Central memory CD8-positive, alpha-beta T cell (primary cell): ENCODE data around the gene ZGLP1.

ENCODE experiments used
- ATAC-seq: fragments of 150-1000 bp; cut with Tn5 transposase; replicated peaks from 2 replicates; pipeline ENCODE4 v1.10.0; 2022; ENCODE audit warnings: mild to moderate bottlenecking, moderate FRiP score, moderate number of reproducible peaks; ENCODE audit not compliant: poor library complexity, severe bottlenecking; ENCODE audit errors: extremely low read depth
- DNase-seq, 2 donors: peaks; one replicate each; pipeline ENCODE4 v3.0.0; 2021; ENCODE audit warnings: low spot score in 2 of 2
- H3K27ac Mint-ChIP-seq: one replicate; pipeline ENCODE4 v1.8.0; 2022; ENCODE audit warnings: low read depth, mild to moderate bottlenecking, moderate library complexity, mixed read lengths
- H3K27me3 Mint-ChIP-seq: one replicate; pipeline ENCODE4 v1.8.0; 2022; ENCODE audit warnings: mixed read lengths
- H3K36me3 Mint-ChIP-seq: one replicate; pipeline ENCODE4 v1.8.0; 2022; ENCODE audit warnings: mild to moderate bottlenecking, moderate library complexity, mixed read lengths; ENCODE audit not compliant: insufficient read depth
- H3K4me1 Mint-ChIP-seq: one replicate; pipeline ENCODE4 v1.8.0; 2022; ENCODE audit warnings: mixed read lengths
- H3K4me3 Mint-ChIP-seq: one replicate; pipeline ENCODE4 v1.8.0; 2022; ENCODE audit warnings: mild to moderate bottlenecking, moderate library complexity, mixed read lengths
- H3K9me3 Mint-ChIP-seq: one replicate; pipeline ENCODE4 v1.8.0; 2022; ENCODE audit warnings: mixed read lengths

ZGLP1 gene

DNA sequence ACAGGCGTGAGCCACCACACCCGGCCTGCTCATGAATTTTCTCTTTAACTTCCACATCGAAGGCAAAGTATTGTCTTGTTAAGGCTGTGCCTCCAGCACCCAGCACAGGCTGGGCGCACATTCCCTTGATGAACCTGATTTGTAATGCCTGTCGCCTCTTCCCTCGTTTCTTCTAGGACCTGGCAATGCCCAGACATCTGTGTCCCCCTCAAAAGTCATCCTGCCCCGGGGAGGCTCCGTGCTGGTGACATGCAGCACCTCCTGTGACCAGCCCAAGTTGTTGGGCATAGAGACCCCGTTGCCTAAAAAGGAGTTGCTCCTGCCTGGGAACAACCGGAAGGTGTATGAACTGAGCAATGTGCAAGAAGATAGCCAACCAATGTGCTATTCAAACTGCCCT, 35.0 kb downstream of the ZGLP1 start:
- Mint-ChIP-seq H3K4me3 (no peak overlapping the region), H3K9me3 (no peaks in the 10 kb centered on the region), H3K36me3 (peaks cover 34% of the 10 kb centered on the region), H3K27ac (no peak overlapping the region), H3K4me1 (peaks cover 45% of the 10 kb centered on the region), H3K27me3 (no peaks in the 10 kb centered on the region)
- no peak for ATAC-seq
- no peak for DNase-seq

DNA sequence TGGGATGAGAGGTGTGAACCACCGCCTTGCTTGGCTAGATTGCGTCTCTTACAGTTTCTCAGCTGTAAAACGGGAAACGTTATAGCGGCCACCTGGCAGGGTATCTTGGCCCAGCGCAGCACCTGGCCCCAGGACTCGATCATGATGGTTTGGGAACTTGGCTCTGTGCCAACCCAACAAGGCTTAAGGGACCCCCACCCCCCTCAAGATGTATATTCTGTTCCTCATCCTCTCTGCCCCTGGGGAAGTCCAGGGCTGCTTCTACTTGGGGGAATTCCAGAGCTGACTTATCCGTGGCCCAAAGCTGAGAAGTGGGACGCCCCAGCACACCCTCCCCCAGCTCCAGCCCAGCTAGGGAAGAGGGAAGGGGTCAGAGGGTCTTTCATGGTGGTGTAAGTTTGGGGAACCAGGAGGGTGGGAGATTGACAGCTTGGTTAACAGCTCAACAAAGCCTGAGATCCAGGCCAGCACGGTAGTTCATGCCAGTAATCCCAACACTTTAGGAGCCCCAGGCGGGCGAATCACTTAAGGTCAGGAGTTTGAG, 38.0 kb downstream of the ZGLP1 start:
- peaks cover 43% of the 10 kb centered on the region for H3K4me1 Mint-ChIP-seq
- H3K36me3 Mint-ChIP-seq: peaks cover 20% of the 10 kb centered on the region
- no peak for DNase-seq
- H3K4me3 Mint-ChIP-seq: peak overlapping the region; percentile 83
- H3K27ac Mint-ChIP-seq: peak overlapping the region; percentile 94
- H3K27me3 Mint-ChIP-seq: no peaks in the 10 kb centered on the region
- ATAC-seq: peak; percentile 15
- no peaks in the 10 kb centered on the region for H3K9me3 Mint-ChIP-seq

- ATAC-seq: peak; percentile 60
- peak within 1 kb of the TSS; percentile 83 for H3K4me3 Mint-ChIP-seq
Measured at GRCh38 chr19:10270616-10271394, 38.8 kb downstream of the ZGLP1 start, which contains the start of gene ICAM1. Gene ICAM1, plus strand, starts transcription at chr19:10271120. Its CDS starts 40 bp downstream, at chr19:10271160.

DNA sequence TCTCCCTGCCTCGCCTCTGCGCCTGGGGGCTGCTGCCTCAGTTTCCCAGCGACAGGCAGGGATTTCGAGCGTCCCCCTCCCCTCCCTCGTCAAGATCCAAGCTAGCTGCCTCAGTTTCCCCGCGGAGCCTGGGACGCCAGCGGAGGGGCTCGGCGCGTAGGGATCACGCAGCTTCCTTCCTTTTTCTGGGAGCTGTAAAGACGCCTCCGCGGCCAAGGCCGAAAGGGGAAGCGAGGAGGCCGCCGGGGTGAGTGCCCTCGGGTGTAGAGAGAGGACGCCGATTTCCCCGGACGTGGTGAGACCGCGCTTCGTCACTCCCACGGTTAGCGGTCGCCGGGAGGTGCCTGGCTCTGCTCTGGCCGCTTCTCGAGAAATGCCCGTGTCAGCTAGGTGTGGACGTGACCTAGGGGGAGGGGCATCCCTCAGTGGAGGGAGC, 39.4 kb downstream of the ZGLP1 start:
- Mint-ChIP-seq H3K36me3 (peaks cover 17% of the 10 kb centered on the region), H3K9me3 (no peaks in the 10 kb centered on the region), H3K27ac (peak overlapping the region; percentile 94), H3K27me3 (no peaks in the 10 kb centered on the region), H3K4me1 (peaks cover 43% of the 10 kb centered on the region), H3K4me3 (peak overlapping the region; percentile 83)
- ATAC-seq (peak; percentile 69), DNase-seq (peak; percentile 70 to 74)

More at GRCh38 chr19:10270616-10271394, 38.8 kb downstream of the ZGLP1 start, which contains the start of gene ICAM1:
- no peaks in the 10 kb centered on the region for H3K27me3 Mint-ChIP-seq
- H3K27ac Mint-ChIP-seq: peak within 1 kb of the TSS; percentile 94
- peaks cover 17% of the 10 kb centered on the region for H3K36me3 Mint-ChIP-seq
- peaks cover 43% of the 10 kb centered on the region for H3K4me1 Mint-ChIP-seq
- DNase-seq: peak; percentile 53 to 66
- H3K9me3 Mint-ChIP-seq: no peaks in the 10 kb centered on the region

DNA sequence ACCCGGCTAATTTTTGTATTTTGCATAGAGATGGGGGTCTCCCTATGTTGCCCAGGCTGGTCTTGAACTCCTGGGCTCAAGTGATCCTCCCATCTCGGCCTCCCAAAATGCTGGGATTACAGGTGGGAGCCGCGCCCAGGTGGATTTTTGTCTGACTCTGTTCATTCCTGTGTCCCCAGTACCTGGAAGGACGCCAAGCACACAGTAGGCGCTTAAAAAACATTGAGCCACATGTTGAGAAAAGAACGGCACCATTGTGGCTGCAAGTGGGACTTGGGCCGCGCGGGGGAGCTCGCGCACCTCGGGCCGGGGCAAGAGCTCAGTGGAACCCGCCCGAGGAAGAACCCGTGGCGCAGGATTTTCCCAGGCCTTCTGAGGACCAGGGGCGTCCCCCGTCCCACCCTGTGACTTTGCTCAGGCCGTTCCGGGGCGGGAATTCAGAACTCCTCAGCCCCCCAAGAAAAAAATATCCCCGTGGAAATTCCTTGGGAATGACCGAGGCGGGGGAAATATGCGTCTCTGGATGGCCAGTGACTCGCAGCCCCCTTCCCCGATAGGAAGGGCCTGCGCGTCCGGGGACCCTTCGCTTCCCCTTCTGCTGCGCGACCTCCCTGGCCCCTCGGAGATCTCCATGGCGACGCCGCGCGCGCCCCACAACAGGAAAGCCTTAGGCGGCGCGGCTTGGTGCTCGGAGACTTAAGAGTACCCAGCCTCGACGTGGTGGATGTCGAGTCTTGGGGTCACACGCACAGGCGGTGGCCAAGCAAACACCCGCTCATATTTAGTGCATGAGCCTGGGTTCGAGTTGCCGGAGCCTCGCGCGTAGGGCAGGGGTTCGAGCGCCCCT, 40.1 kb downstream of the ZGLP1 start:
- Mint-ChIP-seq H3K4me3 (peak overlapping the region; percentile 83), H3K9me3 (no peaks in the 10 kb centered on the region), H3K36me3 (peaks cover 15% of the 10 kb centered on the region), H3K27me3 (no peaks in the 10 kb centered on the region), H3K27ac (peak overlapping the region; percentile 94), H3K4me1 (peaks cover 40% of the 10 kb centered on the region)
- DNase-seq (peak; percentile 84 to 95), ATAC-seq (peak; percentile 66)

DNA sequence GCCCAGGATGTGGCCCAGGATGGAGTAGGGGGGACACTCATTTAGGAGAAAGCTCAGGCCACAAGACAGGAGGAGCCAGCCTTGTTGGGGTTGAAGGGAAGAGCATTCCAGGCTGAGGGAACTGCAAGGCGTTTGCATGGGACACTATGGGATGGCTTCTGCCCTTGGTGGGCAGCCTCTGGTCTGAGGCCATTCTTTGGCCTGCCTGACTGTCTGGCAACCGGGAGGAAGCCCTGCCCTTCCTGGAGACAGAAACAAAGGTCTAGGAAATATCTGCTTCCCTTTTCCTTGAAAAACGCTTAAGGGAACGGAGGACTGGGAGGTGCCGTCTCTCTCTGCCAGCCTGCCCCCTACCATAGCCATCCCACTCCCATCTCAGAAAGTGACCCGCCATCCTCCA, 41.5 kb downstream of the ZGLP1 start:
- no peak for DNase-seq
- Mint-ChIP-seq H3K9me3 (no peaks in the 10 kb centered on the region), H3K4me3 (no peak overlapping the region), H3K27me3 (no peaks in the 10 kb centered on the region), H3K4me1 (peaks cover 32% of the 10 kb centered on the region), H3K36me3 (peaks cover 13% of the 10 kb centered on the region), H3K27ac (no peak overlapping the region)
- ATAC-seq: no peak

- no peak for ATAC-seq
- DNase-seq: no peak
- Mint-ChIP-seq H3K9me3 (no peaks in the 10 kb centered on the region), H3K4me1 (peaks cover 24% of the 10 kb centered on the region), H3K4me3 (no peak overlapping the region), H3K36me3 (peaks cover 13% of the 10 kb centered on the region), H3K27ac (no peak overlapping the region), H3K27me3 (no peaks in the 10 kb centered on the region)
Measured at GRCh38 chr19:10266706-10267105, 42.9 kb downstream of the ZGLP1 start.

- ATAC-seq (no peak), DNase-seq (no peak)
- no peaks in the 10 kb centered on the region for H3K27me3 Mint-ChIP-seq
- H3K4me1 Mint-ChIP-seq: no peaks in the 10 kb centered on the region
- H3K27ac Mint-ChIP-seq: no peak overlapping the region
- peaks cover 4% of the 10 kb centered on the region for H3K36me3 Mint-ChIP-seq
- H3K4me3 Mint-ChIP-seq: no peak overlapping the region
- H3K9me3 Mint-ChIP-seq: no peaks in the 10 kb centered on the region
Measured at GRCh38 chr19:10262771-10263170, 46.8 kb downstream of the ZGLP1 start.

GRCh38 chr19:10260141-10260584, 49.5 kb downstream of the ZGLP1 start:
- H3K27ac Mint-ChIP-seq: no peak overlapping the region
- DNase-seq: no peak
- H3K9me3 Mint-ChIP-seq: no peaks in the 10 kb centered on the region
- no peak overlapping the region for H3K4me3 Mint-ChIP-seq
- no peaks in the 10 kb centered on the region for H3K27me3 Mint-ChIP-seq
- H3K4me1 Mint-ChIP-seq: peaks cover 7% of the 10 kb centered on the region
- H3K36me3 Mint-ChIP-seq: peaks cover 12% of the 10 kb centered on the region
- ATAC-seq: peak; percentile 7

- Mint-ChIP-seq H3K27ac (no peak overlapping the region), H3K36me3 (peaks cover 12% of the 10 kb centered on the region), H3K4me3 (no peak overlapping the region), H3K9me3 (no peaks in the 10 kb centered on the region), H3K27me3 (no peaks in the 10 kb centered on the region), H3K4me1 (peaks cover 7% of the 10 kb centered on the region)
- ATAC-seq: peak; percentile 79
- peak; percentile 76 to 77 for DNase-seq
Measured at GRCh38 chr19:10259162-10259905, 50.3 kb downstream of the ZGLP1 start.

- H3K9me3 Mint-ChIP-seq: no peaks in the 10 kb centered on the region
- ATAC-seq: no peak
- no peak overlapping the region for H3K4me3 Mint-ChIP-seq
- H3K4me1 Mint-ChIP-seq: peaks cover 7% of the 10 kb centered on the region
- peaks cover 18% of the 10 kb centered on the region for H3K36me3 Mint-ChIP-seq
- H3K27ac Mint-ChIP-seq: no peak overlapping the region
- no peak for DNase-seq
- no peaks in the 10 kb centered on the region for H3K27me3 Mint-ChIP-seq
Measured at GRCh38 chr19:10258080-10258710, 51.4 kb downstream of the ZGLP1 start.
